RPMI8226 (cell line): Measurements from ENCODE around the gene DAD1.
A peak's percentile ranks its signal among the peaks of the same experiment; 100 is the strongest.
"Not testable (repeated sequence)": the region's sequence is repeated elsewhere in the genome, so short reads cannot be mapped to it uniquely, and the experiment has no call there.

ENCODE experiments used
- DNase-seq: peaks from one replicate; pipeline ENCODE4 v3.0.0-alpha.2; 2015

DAD1 gene

DNA sequence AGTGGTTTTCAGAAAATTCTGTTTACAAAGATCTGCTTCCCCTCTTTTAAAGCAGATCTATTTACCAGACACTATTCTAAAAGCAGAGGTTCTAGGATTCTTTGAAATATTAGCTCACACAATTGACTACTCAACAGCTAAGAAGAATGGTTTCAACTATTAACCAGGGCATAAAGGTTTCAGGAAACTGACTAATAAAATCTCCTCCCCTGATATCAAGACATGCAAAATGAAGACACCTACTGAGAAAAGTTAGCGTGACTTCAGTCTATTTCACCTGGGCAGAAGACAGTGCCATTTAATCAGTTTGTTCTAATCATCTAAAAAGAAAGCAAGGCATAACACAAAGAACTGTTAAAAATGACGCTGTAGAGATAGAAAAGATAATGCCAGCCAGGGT is 22.2 kb downstream of the DAD1 start:
- DNase-seq: no peak

DNA sequence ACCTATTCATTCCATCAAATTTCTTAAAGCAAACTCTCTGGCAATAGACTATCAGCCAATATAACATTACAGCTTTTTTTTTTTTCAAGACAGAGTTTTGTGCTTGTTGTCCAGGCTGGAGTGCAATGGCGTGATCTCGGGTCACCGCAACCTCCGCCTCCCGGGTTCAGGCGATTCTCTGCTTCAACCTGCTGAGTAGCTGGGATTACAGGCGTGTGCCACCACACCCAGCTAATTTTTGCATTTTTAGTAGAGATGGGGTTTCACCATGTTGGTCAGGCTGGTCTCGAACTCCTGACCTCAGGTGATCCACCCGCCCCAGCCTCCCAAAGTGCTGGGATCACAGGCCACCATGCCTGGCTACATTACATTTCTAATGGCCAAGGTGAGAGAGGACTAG is 22.8 kb downstream of the DAD1 start:
- DNase-seq: not testable (repeated sequence)

DNA sequence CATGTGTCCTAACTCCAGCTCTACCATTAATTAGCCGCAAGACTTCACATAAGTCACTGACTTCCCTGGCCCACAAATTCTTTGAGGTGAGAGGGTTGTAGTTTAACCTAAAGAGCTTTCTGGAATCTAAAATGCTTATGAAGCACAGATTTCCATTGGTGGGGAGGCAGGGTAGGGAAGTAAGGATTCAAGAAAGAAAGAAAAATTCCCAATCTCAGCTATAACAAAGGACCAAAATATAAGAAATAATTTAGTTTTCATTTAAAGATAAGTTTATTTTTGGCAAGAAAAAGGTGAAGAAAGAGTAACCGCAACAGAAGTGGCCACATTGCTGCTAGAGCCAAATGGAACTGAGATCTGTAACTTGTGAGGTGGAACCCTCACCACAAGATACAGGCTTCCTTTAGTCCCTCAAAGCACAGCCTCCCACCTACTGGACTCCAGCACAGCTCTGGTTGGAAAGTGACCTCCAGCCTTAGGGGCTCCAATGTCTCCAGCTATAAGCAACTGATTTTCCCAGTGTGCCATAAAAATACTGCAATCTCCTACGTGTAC is 23.6 kb downstream of the DAD1 start:
- no peak for DNase-seq

DNA sequence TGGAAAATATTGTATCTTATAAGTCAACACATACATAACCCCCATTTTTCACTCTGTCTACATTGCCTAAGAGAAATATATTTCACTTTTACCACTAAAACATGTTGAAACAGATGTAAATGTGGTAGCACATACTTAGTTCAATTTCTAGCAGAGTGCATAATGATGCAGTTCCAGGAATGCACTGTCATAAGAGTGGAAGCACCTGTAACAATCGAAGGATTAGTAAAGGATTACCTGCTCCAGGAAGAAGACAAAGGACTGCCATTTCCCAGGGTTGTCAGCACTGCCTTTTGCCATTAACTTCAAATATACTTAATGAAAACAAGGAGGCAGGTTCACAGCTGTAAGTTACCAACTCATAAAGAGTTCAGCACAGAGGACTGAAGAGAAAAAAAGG is 24.6 kb downstream of the DAD1 start:
- DNase-seq: no peak

DNA sequence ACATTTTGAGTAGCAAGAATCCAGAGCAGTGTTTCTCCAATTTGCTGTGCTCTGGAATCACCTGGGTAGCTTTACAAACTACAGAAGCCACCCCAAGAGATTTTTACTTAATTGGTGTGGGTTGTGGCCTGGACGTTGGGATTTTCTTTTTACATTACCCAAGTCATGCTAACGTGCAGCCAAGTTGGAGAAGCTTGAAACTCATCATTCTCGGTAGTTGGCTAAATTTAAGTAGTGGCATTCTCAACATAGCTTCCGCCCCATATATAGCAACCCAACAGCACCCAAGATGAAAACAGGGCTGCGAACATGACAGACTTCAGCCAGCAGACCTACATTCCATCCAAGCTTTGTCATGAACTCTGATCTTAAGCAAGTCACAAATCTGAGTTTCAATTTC is 25.0 kb downstream of the DAD1 start:
- no peak for DNase-seq

DNA sequence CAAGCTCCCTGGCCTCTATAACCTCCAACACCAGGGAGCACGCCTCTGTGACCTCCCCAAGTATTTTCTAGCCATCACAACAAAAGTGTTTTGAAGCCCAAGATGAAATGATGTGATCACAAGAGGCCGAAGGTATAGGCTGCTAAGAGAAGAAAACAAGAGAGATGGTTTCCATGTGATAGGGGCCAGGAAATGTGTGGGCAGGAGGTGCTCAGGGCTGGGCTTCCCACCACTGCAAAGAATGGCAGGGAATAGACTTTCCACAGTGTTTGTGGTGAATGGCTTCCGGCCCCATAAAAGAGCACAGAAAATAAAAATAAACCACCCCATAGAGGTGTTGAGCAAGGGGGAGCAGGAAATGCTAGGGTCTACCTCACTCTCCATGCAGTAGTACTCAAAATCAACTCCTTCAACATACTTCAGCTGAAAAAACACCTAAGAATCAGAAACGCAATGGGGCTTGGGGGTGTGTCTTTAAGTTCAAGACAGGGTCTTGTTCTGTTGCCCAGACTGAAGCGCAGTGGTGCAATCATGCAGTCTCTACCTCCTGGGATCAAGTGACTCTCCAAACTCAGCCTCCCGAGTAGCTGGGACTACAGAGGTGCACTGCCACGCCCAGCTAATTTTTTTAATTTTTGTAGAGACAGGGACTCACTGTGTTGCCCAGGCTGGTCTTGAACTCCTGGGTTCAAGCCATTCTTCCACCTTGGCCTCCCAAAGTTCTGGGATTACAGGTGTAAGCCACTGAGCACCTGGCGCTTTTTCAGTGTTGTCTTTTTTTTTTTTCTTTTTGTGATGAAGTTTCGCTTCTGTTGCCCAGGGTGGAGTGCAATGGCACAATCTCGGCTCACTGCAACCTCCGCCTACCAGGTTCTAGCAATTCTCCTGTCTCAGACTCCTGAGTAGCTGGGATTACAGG is 27.1 kb downstream of the DAD1 start:
- DNase-seq: no peak

DNA sequence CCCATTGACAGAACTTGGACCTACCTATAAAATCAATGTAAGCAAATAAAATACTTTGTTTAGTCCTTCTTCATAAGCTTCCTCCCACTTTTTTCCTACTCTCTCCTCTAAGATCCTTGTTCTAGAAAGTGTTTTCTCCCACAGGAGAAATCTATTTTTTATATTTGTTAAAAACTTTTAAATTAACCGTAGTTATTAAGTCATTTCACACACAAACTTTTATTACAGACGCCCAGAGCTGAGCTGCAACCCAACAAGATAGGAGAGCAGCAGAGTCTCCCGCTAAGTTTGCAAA is 27.7 kb downstream of the DAD1 start:
- no peak for DNase-seq

DNA sequence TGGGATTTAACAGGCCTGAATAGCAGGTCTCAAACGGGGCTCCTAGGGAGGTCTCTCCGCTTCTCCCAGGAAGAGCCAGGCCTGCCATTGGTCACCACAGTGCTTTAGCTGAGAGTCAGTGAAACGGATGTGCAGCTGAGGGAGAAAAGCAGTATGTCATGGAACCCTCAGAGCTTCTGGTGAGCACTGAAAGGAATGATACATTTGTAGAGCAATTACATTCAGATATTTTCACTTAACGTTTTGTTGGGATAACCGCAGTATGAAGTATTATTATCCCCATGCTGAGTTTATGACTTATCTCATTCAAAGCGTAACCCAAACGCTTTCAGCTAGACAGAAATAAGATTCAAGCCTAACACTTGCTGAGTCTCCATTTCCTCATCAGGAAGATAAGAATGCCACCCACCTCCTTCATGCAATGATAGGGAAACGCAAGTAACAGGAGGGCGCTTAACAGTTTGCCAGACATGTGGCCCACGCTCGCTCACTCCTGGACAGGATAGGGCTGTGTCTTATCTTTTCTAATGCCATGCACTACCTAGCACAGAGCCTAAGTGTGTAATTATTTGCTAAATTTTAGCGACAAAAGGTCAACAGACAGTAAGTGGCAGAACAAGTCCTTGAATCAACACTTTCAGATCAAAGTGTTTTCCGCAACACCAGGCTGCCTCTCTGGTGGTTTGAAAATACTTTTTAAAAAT is 28.2 kb downstream of the DAD1 start:
- no peak for DNase-seq

DNA sequence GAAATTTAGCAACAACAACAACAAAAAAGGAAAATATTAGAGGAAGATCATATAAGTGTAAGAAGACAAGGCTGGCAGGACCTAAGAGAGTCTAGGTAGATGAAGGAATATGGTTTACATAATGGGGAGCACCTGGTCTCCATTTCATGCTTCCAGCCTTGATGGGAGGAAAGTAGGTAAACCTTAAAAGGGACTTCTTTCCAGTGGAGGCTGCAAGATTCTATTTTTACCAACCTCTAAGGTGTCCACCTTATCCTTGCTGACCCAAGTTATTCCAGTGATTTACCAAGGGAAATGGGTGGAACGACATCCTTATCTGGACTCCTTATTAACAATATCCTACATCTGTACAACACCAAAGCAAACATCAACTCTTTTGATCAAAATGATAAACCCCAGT is 30.0 kb downstream of the DAD1 start:
- no peak for DNase-seq

DNA sequence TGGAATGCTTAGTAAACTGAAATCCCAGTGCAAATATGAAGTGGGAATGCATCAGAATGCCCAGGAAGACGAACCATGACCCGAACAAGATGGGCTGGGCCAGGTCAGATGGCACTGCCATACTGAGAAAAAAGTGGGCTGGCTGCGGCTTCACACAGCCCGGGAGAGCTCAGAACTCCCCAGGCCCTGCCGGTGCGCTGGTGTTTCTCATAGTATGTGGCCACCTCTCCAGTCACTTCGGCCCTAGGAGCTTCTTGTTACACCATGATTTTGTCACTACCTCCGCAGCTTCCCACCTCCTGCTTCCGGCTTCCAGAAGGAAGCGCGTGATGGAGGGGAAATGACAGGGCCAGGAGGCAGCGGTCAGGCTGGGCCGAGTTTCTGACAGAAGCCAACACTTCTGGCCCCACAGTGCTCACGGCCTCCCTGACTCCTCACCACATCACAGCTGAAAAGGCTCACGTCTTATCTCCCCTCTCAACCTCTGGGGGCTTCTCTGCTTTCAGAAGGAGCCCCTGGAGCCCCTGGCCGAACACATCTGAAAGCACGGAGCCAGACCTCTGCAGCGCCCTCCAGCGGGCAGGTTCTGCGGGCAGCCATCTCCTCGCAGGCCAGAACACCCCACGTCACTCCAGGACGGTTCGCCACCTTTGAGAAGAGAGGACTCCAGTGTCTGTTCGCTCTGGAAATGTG is 30.7 kb downstream of the DAD1 start:
- DNase-seq: no peak

DNA sequence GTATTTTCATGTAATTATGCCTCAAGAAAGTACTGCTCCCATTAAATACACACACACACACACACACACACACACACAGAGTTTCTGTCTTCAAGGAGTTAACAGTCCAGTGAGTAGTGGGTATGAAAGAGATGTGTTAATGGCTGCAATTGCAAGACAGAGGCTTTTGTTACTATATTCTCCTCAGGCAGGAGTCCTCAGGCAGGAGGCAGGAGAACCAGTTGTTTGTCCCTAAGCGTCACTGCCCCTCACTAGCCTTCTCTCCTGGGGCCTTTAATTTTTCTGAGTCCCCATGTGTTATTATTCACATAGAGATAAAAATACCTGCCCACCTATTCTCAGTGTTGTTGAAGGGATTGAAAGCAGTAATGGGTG is 31.2 kb downstream of the DAD1 start:
- no peak for DNase-seq

DNA sequence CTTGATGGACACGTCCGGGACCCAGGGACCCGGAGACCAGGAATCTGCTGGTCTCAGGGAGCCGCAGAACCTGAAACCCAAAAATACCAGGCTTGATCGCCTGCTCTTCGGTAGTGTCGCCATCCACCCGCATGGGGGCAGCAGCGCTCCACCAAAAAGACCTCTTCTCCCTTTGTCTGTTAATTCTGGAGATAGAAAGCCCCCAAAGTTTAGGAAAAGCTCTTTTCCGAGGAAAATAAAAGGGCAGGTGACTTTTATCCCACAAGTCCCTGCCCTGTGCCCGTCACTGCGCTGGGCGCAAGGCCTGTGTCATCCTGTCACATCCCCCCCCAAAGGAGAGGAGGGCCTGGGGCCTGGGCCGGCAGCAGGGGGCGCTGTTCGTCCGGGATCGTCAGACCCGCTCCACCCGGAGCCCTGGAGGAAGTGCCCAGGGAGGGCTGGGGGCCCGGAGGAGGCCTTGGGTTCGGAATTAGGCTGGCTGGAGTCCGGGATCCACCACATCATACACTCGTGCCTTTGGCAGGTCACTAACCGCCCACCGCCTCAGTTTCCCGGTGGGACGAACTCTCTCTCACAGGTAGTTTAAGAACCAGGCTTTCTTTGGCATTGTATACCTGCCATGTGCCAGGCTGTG is 31.9 kb downstream of the DAD1 start:
- peak; percentile 78 for DNase-seq

DNA sequence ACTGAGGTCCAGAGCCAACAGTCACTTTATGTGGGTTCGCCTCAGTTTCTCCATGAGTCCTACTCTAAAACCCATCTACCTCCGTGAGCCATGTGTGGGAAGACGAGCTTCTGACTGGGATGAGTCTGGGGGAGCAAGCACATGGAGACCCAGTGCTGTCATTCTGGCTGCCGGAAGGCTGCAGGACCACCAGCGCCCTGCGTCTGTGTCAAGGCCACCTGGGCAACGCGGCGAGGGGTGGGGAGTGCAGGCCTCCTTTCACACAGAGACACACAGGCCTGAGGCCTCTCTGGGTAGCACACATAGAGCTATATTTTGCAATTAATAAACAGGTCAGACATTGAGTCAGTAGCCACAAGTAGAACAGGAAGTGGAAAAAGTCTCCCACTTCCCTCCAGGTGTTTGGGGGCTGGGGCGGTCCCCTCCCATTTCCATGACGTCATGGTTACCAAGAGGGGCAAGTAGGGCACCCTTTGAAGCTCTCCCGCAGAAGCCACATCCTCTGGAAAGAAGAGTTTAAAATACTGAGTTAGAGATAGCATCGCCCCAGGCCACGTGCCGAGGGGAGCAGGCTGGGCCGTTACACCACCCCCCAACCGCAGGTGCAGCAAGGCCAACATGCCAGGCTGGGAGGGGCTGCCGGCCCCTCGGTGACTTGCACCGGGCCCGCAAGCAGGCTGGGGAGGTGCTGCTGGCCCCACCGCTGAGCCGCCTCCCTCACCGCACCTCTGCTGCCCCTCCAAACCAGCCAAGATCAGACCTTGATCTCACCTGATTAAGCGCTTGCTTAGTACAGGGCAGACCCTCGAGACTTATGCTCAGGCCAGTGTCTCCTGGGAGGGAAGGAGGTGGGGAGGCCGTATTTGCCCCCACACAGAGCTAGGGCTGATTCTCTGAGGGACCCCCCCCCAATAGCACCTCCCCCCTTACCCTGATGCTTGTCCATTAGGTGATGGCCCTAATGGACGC is 32.7 kb downstream of the DAD1 start:
- peak; percentile 92 for DNase-seq

DNA sequence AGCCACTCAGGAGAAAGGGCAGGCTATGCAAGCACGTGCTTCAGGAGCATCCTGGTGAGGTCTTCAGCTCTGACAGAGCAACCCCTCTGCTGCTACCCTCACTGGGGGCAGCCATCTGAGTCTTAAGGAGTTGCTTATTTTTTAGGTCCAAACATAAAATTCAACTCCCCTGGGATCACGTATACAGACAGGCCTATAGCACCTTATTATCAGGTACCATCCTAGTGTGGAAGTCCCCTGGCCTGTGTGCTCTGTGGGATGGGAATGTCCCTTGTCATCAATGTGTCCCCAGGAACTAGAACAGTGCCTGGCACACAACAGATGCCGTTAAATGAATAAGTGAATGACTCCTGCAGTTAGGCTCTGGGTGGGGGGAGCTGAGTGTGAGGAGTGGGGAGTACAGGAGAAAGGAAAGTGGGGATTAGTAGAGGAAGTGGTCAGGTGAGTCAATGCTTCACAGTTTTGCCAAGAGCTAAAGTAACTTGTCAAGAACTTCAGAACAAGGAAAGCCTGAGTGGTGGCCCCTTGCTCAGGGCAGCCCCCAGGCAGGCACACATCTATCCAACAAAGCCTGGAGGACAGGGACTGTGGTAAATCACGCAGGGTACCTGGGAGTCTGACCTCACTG is 33.5 kb downstream of the DAD1 start:
- DNase-seq: no peak

DNA sequence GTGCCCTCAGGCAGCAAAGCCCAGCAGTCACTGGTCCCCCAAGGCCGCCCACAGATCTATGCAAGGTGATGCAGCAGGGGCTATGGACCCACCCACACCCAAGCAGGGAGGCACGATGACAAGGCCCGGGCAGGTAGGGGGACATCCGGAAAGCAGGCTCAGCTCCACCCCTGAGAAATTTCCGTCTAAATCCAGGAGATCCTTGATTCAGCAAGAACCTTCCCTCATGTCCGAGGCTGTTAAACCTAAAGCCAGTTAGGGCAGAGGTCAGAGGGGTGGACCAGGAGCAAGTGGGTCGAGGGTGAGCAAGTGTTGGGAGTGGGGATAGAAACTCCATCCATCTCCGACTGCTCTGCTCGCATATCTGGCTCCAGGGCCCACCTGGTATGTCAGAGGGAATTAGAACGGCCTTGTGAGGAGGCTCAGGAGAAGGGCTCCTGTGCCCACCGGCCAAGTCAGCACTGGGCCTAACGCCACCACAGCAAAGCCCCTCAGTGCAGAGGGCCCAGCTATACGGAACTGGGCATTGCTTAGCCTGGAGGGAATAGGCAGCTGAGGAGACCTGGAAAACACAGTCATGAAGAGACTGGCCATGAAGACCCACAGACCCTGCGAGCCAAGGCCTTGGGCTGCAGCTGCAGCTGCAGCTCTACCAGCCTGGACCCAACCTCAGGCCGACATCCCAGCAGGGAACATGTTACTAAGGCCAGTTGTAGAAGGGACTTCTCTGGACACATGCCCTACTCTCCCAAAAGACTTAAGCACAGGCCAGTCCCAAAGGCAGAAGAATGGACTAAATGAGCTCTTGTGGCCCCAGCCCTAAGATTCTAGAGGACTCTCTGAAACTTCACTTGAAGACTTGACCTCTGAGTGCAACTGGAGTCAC is 34.3 kb downstream of the DAD1 start:
- no peak for DNase-seq

DNA sequence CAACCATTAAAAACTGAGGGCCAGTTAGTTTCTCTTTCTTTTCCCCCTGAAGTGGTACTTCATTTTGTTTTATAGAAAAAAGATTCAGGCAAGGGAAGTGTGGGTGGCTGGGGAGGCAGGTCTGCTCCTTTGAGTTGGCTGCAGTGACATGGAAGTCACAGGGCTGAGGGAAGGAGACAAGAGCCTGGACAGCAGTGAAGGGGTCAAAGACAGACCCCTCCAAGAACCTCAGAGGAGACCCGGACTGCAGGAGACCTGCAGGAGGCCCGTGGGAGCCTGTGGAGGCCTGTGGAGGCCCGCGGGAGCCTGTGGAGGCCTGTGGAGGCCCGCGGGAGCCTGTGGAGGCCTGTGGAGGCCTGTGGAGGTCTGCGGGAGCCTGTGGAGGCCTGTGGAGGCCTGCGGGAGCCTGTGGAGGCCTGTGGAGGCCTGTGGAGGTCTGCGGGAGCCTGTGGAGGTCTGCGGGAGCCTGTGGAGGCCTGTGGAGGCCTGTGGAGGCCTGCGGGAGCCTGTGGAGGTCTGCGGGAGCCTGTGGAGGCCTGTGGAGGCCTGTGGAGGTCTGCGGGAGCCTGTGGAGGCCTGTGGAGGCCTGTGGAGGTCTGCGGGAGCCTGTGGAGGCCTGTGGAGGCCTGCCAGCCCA is 35.0 kb downstream of the DAD1 start:
- not testable (repeated sequence) for DNase-seq

DNA sequence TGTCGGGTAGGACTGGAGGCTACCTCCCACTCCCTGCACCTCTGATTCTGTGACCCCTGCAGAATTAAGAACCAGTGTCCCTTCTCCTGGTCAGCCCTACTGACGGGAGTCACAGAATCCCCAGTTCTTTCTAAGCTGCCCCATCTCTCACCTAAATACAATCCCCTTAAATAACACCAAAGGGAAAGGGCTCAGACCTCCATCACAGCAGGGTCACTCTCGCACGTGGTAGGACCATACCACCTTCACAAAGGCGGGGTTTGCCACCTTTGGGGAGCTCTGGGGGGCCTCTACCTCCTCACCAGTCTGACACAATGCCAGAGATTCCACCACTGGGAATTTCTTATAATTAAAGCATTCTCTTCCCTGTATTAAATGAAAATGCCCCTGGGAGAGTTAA is 35.6 kb downstream of the DAD1 start:
- DNase-seq: no peak

DNA sequence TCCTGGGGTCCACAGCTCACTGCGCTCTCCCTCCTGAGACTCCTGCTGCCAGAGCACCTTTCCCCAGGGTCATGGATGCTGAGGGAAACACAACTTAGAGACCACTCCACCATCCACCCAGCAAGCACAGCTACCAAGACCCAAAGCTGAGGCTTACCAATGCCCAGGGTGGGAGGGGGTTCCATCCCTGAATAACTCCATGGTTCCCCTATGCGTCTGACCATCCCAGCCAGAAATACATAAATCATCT is 36.3 kb downstream of the DAD1 start:
- no peak for DNase-seq

DNA sequence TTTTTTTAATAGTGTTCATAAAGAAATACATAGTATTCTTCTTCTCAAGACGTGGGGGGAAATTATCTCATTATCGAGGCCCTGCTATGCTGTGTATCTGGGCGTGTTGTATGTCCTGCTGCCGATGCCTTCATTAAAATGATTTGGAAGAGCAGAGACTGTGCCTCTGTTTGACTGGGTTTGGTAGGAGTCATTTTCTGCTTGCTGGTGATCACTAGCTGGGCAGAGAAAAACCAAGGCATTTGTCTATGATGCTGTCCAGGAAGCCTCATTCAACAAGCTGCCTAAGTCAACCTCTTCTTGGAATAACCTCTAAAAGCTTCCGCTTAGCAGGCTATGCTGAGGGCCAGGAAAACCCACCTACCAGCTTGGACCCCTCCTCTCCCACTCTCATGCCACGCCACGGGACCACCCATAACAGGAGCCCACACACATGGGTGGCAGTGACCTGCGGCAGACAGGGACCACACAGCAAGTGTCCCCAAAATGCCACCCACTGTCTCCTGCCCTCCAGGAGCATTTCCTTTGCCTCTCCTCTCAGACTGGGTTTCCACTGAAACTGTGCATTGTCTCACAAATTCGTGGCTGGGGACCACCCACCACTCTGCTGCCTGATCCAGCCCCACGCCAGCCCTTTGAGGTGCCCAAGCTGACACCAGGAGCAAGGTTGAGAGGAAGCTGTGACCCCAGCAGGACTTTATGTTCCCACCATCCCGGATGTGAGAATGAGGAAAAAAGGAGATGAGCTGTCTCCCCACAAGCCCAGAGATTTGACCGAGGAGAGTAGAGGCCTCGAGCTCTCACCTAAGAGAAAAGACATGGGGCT is 36.8 kb downstream of the DAD1 start:
- DNase-seq: no peak
